Activated naive CD4-positive, alpha-beta T cell treated with anti-CD3 and anti-CD28 coated beads, Interleukin-2, amount 10 ng/mL, durations not matched to agents 7 days and 5 days (primary cell): ENCODE data around the gene XNDC1N.
"Not testable (repeated sequence)": the region's sequence is repeated elsewhere in the genome, so short reads cannot be mapped to it uniquely, and the experiment has no call there.

Experiments
- CTCF ChIA-PET: fragments of 350-600 bp; sonication (Branson Sonifier 250); formaldehyde crosslinking; loops from one replicate; lab custom pipeline; 2021; ENCODE audit warnings: antibody characterized with exemption; lab: Charles Lee
- DNase-seq: peaks from one replicate; pipeline ENCODE4 v3.0.0-alpha.2; 2020
- H3K27ac Mint-ChIP-seq: one replicate; pipeline ENCODE4 v1.8.0; 2021; ENCODE audit warnings: mild to moderate bottlenecking, moderate library complexity, mixed read lengths
- H3K27me3 Mint-ChIP-seq: one replicate; pipeline ENCODE4 v1.8.0; 2021; ENCODE audit warnings: mild to moderate bottlenecking, mixed read lengths
- H3K36me3 Mint-ChIP-seq: one replicate; pipeline ENCODE4 v1.8.0; 2021; ENCODE audit warnings: mixed read lengths
- H3K4me1 Mint-ChIP-seq: one replicate; pipeline ENCODE4 v1.8.0; 2021; ENCODE audit warnings: mixed read lengths
- H3K4me3 Mint-ChIP-seq: one replicate; pipeline ENCODE4 v1.8.0; 2021; ENCODE audit warnings: mild to moderate bottlenecking, moderate library complexity, mixed read lengths
- H3K9me3 Mint-ChIP-seq: one replicate; pipeline ENCODE4 v1.8.0; 2021; ENCODE audit warnings: mixed read lengths

XNDC1N gene

DNA sequence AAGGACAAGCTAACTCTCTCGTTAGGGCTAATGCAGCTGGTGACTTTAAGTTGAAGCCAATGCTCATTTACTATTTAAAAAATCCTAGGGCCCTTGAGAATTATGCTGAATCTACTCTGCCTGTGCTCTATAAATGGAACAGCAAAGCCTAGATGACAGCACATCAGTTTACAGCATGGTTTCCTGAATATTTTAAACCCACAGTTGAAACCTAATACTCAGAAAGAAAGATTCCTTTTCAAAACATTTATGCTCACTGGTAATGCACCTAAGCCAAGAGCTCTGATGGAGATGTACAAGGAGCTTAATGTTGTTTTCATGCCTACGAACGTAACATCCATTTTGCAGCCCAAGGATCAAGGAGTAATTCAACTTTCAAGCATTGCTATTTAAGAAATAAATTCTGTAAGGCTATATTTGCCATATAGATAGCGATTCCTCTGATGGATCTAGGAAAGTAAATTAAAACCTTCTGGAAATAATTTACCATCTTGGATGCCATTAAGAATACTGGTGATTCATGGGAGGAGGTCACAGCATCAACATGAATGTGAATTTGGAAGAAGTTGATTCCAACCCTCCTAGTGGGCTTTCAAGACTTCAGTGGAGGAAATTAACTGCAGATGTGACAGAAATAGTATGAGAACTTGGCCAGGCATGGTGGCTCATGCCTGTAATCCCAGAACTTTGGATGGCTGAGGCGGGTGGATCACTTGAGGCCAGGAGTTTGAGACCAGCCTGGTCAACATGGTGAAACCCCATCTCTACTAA, 14.5 kb downstream of the XNDC1N start:
- Mint-ChIP-seq H3K27ac (no peak overlapping the region), H3K36me3 (peaks cover 33% of the 10 kb centered on the region)
- CTCF ChIA-PET: no interaction called here

DNA sequence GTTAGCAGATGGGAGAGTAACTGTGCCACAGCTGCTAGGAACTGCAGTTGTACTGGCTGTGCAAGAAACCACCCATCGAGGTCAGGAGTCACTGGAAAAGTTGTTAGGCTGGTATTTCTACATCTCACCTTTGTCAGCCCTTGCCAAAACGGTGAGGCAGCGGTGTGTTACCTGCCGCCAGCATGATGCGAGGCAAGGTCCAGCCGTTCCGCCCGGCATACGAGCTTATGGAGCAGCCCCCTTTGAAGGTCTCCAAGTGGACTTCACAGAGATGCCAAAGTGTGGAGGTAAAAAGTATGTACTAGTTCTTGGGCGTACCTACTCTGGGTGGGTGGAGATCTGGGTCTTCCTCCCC, 16.4 kb downstream of the XNDC1N start:
- not testable (repeated sequence) for H3K4me3 Mint-ChIP-seq, H3K27ac Mint-ChIP-seq, DNase-seq, H3K9me3 Mint-ChIP-seq, H3K27me3 Mint-ChIP-seq, H3K4me1 Mint-ChIP-seq
- peaks cover 32% of the 10 kb centered on the region for H3K36me3 Mint-ChIP-seq
- CTCF ChIA-PET: interaction anchor here (0.6 to 1.2 kb wide), 3 partner anchors 15 to 47 kb away, joined by 3 to 5 read pairs (median 3); partner anchors contain the start of genes RNF121 and XNDC1N

More for the DNA sequence above, 14.5 kb downstream of the XNDC1N start:
- H3K4me3 Mint-ChIP-seq: no peak overlapping the region
- no peaks in the 10 kb centered on the region for H3K4me1 Mint-ChIP-seq
- no peaks in the 10 kb centered on the region for H3K27me3 Mint-ChIP-seq
- no peaks in the 10 kb centered on the region for H3K9me3 Mint-ChIP-seq
- DNase-seq: no peak

DNA sequence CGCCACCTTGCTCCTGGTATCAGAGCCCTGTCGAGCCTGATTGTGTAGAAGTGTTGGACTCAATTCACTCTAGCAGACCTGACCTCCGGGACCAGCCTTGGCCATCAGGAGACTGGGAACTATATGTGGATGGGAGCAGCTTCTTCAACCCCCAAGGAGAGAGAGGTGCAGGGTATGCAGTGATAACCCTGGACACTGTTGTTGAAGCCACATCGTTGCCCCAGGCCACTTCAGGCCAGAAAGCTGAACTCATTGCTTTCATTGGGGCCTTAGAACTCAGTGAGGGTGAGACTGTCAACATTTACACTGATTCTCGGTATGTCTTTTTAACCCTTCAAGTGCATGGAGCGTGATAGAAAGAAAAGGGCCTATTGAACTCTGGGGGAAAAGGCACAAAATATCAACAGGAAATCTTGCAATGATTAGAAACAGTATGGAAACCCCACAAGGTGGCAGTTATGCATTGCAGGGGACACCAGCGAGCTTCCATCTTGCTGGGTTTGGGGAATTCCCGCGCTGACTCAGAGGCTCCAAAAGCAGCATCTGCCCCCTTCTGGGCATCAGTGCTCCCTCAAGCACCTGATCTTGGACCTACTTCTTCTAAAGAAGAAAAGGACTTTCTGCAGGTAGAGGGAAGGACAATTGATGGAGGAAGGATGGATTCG, 16.9 kb downstream of the XNDC1N start:
- H3K36me3 Mint-ChIP-seq: peaks cover 30% of the 10 kb centered on the region
- H3K27ac Mint-ChIP-seq, H3K27me3 Mint-ChIP-seq, H3K4me1 Mint-ChIP-seq, H3K4me3 Mint-ChIP-seq, H3K9me3 Mint-ChIP-seq: not testable (repeated sequence)
- CTCF ChIA-PET: interaction anchor here (0.6 to 1.2 kb wide), 3 partner anchors 16 to 47 kb away, joined by 3 to 5 read pairs (median 3); partner anchors contain the start of genes RNF121 and XNDC1N
- DNase-seq: peak; percentile 39

DNA sequence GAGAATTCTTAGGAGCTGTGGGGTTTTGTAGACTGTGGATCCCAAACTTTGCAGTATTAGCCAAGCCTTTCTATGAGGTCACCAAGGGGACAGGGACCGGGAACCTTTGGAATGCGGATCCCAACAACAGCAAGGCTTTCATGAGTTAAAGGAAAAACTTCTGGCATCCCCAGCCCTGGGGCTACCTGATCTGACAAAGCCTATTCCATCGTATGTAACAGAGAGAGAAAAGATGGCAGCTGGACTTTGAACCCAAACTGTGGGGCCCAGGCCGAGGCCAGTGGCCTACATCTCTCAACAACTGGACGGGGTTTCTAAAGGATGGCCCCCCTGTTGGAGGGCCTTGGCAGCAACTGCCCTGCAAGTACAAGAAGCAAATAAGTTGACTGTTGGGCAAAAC, 17.6 kb downstream of the XNDC1N start:
- CTCF ChIA-PET, H3K4me1 Mint-ChIP-seq, H3K9me3 Mint-ChIP-seq, DNase-seq, H3K27ac Mint-ChIP-seq, H3K27me3 Mint-ChIP-seq, H3K4me3 Mint-ChIP-seq: not testable (repeated sequence)
- peaks cover 31% of the 10 kb centered on the region for H3K36me3 Mint-ChIP-seq

DNA sequence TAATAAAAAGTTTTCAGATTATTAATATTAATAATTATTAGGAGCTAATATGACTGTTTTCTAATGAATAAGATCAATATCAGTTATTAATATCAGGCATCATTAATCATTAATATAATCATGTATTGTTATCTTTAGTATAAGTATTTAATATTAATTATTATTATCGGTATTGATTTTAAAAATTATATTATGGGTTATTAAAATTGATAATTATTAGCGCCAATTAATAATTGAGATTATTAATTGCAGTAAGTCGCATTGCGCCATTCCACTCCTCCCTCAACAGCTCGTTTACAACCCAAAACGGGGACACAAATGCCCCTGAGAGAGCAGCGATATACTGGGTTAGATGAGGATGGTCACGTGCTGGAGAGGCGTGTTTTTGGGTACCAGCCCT, 20.2 kb downstream of the XNDC1N start:
- H3K9me3 Mint-ChIP-seq: no peaks in the 10 kb centered on the region
- no peak overlapping the region for H3K4me3 Mint-ChIP-seq
- H3K27ac Mint-ChIP-seq: no peak overlapping the region
- no peaks in the 10 kb centered on the region for H3K4me1 Mint-ChIP-seq
- DNase-seq: no peak
- CTCF ChIA-PET: no interaction called here
- H3K27me3 Mint-ChIP-seq: no peaks in the 10 kb centered on the region
- peaks cover 22% of the 10 kb centered on the region for H3K36me3 Mint-ChIP-seq

DNA sequence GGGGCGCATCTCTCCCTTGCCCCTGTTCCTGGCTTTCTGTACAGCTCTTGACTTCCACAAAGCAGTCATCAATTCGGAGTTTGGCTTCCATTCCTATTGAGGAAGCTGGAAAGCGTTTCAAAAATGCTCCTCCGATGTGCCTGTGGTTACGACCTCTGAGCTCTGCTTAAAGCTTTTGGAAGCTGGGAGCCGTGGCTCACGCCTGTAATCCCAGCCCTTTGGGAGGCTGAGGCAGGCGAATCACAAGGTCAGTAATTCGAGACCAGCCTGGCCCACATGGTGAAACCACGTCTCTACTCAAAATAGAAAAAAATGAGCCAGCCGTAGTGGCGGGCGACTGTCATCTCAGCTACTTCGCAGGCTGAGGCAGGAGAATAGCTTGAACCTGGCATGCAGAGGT, 27.3 kb downstream of the XNDC1N start:
- H3K9me3 Mint-ChIP-seq, H3K27ac Mint-ChIP-seq, H3K4me3 Mint-ChIP-seq, H3K27me3 Mint-ChIP-seq, H3K4me1 Mint-ChIP-seq, DNase-seq, CTCF ChIA-PET: not testable (repeated sequence)
- peaks cover 26% of the 10 kb centered on the region for H3K36me3 Mint-ChIP-seq

DNA sequence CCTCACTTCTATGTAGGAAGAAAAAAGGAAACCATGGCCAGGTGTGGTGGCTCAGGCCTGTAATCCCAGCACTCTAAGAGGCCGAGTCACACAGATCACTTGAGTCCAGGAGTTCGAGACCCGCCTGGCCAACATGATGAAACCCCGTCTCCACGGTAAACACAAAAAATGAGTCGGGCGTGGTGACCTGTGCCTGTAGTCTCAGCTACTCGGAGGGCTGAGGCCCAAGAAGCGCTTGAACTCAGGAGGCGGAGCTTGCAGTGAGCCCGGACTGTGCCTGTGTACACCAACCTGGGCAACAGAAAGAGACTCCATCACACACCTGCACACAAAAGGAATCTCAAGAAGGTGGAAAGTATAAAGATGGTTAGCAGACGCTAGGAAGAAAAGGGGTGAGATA, 32.4 kb downstream of the XNDC1N start:
- H3K4me3 Mint-ChIP-seq: no peak overlapping the region
- CTCF ChIA-PET: no interaction called here
- DNase-seq: no peak

DNA sequence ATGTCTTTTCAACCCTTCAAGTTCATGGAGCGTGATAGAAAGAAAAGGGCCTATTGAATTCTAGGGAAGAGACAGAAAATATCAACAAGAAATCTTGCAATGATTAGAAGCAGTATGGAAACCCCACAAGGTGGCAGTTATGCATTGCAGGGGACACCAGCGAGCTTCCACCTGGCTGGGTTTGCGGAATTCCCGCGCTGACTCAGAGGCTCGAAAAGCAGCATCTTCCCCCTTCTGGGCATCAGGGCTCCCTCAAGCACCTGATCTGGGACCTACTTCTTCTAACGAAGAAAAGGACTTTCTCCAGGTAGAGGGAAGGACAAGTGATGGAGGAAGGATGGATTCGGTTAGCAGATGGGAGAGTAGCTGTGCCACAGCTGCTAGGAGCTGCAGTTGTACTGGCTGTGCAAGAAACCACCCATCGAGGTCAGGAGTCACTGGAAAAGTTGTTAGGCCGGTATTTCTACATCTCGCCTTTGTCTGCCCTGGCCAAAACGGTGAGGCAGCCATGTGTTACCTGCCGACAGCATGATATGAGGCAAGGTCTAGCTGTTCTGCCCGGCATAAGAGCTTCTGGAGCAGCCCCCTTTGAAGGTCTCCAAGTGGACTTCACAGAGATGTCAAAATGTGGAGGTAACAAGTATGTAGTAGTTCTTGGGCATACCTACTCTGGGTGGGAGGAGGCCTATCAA, 39.1 kb downstream of the XNDC1N start:
- H3K9me3 Mint-ChIP-seq, CTCF ChIA-PET, H3K27ac Mint-ChIP-seq, H3K4me3 Mint-ChIP-seq, H3K27me3 Mint-ChIP-seq, H3K36me3 Mint-ChIP-seq, H3K4me1 Mint-ChIP-seq, DNase-seq: not testable (repeated sequence)

More for the DNA sequence above, 32.4 kb downstream of the XNDC1N start:
- Mint-ChIP-seq H3K4me1 (no peaks in the 10 kb centered on the region), H3K36me3 (peaks cover 27% of the 10 kb centered on the region), H3K27ac (no peak overlapping the region), H3K27me3 (no peaks in the 10 kb centered on the region), H3K9me3 (peaks cover 2% of the 10 kb centered on the region)

DNA sequence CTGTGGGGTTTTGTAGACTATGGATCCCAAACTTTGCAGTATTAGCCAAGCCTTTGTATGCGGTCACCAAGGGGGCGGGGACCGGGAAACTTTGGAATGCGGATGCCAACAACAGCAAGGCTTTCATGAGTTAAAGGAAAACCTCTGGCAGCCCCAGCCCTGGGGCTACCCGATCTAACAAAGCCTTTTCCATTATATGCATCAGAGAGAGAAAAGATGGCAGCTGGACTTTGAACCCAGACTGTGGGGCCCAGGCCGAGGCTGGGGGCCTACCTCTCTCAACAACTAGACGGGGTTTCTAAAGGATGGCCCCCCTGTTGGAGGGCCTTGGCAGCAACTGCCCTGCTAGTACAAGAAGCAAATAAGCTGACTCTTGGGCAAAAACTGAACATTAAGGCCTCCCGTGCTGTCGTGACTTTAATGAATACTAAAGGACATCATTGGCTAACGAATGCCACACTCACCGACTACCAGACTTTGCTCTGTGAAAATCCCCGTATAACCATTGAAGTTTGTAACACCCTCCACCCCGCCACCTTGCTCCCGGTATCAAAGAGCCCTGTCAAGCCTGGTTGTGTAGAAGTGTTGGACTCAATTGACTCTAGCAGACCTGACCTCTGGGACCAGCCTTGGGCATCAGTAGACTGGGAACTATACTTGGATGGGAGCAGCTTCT, 39.9 kb downstream of the XNDC1N start:
- H3K4me1 Mint-ChIP-seq, H3K36me3 Mint-ChIP-seq, CTCF ChIA-PET, H3K4me3 Mint-ChIP-seq, H3K27me3 Mint-ChIP-seq, H3K9me3 Mint-ChIP-seq, DNase-seq, H3K27ac Mint-ChIP-seq: not testable (repeated sequence)

DNA sequence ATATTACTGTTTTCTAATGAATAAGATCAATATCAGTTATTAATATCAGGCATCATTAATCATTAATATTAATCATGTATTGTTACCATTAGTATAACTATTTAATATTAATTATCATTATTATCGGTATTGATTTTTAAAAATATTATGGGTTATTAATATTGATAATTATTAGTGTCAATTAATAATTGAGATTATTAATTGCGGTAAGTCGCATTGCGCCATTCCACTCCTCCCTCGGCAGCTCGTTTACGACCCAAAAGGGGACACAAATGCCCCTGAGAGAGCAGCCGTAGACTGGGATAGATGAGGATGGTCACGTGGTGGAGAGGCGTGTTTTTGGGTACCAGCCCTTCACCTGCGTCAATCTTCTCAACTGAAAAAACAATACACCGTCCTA, 42.6 kb downstream of the XNDC1N start:
- H3K27me3 Mint-ChIP-seq, DNase-seq, H3K4me1 Mint-ChIP-seq, CTCF ChIA-PET, H3K9me3 Mint-ChIP-seq, H3K36me3 Mint-ChIP-seq, H3K27ac Mint-ChIP-seq, H3K4me3 Mint-ChIP-seq: not testable (repeated sequence)
